ENCODE data around the gene SLC16A3. TPM values are rescaled to one million over a fixed set of nuclear protein-coding genes. Genes with fewer than 3 reads are reported as not detected.

The SLC16A3 gene
- total and polyA plus RNA-seq, 2 of the 4 experiments (the other 2 are of a cell fraction): 49.1 to 181 TPM

DNA sequence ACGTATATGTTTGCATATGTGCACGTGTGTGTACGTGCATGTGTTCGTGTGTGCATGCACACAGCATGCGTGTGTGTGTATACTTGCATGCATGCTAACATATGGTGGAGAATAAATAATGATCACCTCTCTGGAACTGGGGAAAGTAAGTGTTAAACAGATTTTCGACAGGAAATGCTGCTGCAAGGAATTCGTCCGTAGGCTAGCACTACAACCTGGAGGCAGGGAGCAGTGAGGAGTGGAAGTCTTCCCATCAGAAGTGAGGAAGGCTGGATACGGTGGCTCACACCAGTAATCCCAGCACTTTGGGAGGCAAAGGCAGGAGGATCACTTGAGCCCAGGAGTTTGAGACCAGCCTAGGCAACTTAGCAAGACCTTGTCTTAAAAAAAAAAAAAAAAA lies 49.5 kb downstream of the SLC16A3 start:
- Histone ChIP-seq H3K27me3 (ENCODE audit: control insufficient read depth, insufficient read depth, low read length) (no peaks in the 10 kb centered on the region), H4K20me1 (ENCODE audit: insufficient read depth, low read length) (no peaks in the 10 kb centered on the region), H4K5ac (ENCODE audit: low read depth, low read length) (no peak overlapping the region), H2AFZ (replicated peaks; ENCODE audit: low read length, poor library complexity) (no peak overlapping the region), H3K4me1 (ENCODE audit: control insufficient read depth, insufficient read depth, low read length) (peaks cover 21% of the 10 kb centered on the region), H3K9me1 (ENCODE audit: insufficient read depth, low read length) (peaks cover 18% of the 10 kb centered on the region), H2AK9ac (replicated peaks; ENCODE audit: low read depth, low read length, poor library complexity) (no peak overlapping the region), H2AK5ac (ENCODE audit: low read depth, low read length) (no peak overlapping the region), H3K79me1 (ENCODE audit: low read depth in 1 of 2, low read length in 2 of 2) (peaks cover 2 to 12% of the 10 kb centered on the region in 2 experiments; a peak in 2 of 4 replicates), H3K4me3 (ENCODE audit: insufficient read depth, low read depth, low read length) (no peak overlapping the region), H3K4me2 (ENCODE audit: low read depth, low read length) (no peak overlapping the region), H2BK15ac (ENCODE audit: low read depth, low read length) (no peak overlapping the region), H3K23ac (ENCODE audit: low read depth, low read length) (no peak overlapping the region), H2BK20ac (ENCODE audit: low read depth, low read length) (no peak overlapping the region), H3K56ac (ENCODE audit: extremely low read depth, insufficient read depth, low read length) (no peak overlapping the region), H4K8ac (ENCODE audit: low read depth in 2 of 2, low read length in 2 of 2) (no peak overlapping the region), H4K91ac (ENCODE audit: insufficient read depth, low read depth, low read length) (no peak overlapping the region), H3K9ac (ENCODE audit: low read depth, low read length) (no peak overlapping the region), H2BK120ac (ENCODE audit: low read depth, low read length) (no peak overlapping the region), H2BK5ac (ENCODE audit: low read depth, low read length, poor library complexity, severe bottlenecking) (no peak overlapping the region), H3K36me3 (ENCODE audit: control insufficient read depth, insufficient read depth, low read length) (no peaks in the 10 kb centered on the region; the same call in 1 of the 2 replicates), H3K4ac (ENCODE audit: low read depth, low read length) (no peak overlapping the region), H3K9me3 (ENCODE audit: control insufficient read depth, insufficient read depth, low read length) (no peaks in the 10 kb centered on the region), H3K18ac (ENCODE audit: low read depth, low read length) (no peak overlapping the region), H3K14ac (replicated peaks; ENCODE audit: low read depth, low read length) (no peak overlapping the region), H3K27ac (ENCODE audit: insufficient read depth, low read length) (no peak overlapping the region)
- ATAC-seq (ENCODE audit: low read depth): no peak
- BruUV-seq (replicated peaks): no TSS peak
- TF ChIP-seq RAD21 (IDR thresholded peaks at IDR 0.05; ENCODE audit: low read length): no peak
- TF ChIP-seq MXI1 (IDR thresholded peaks at IDR 0.05; ENCODE audit: borderline replicate concordance, low read depth, low read length): no peak
- TF ChIP-seq MAZ (IDR thresholded peaks at IDR 0.05; ENCODE audit: borderline replicate concordance, low read depth, low read length): no peak
- TF ChIP-seq NFE2L2 (IDR thresholded peaks at IDR 0.05; ENCODE audit: low read depth, low read length): no peak
- TF ChIP-seq CHD1 (IDR thresholded peaks at IDR 0.05; ENCODE audit: low read depth, low read length): no peak
- no peak for TF ChIP-seq RCOR1 (IDR thresholded peaks at IDR 0.05; ENCODE audit: insufficient replicate concordance, low read length)
- no peak for TF ChIP-seq RFX5 (IDR thresholded peaks at IDR 0.05; ENCODE audit: low read depth, low read length)
- TF ChIP-seq FOS (IDR thresholded peaks at IDR 0.05; ENCODE audit: low read depth, low read length): no peak
- TF ChIP-seq, protein P1, sequence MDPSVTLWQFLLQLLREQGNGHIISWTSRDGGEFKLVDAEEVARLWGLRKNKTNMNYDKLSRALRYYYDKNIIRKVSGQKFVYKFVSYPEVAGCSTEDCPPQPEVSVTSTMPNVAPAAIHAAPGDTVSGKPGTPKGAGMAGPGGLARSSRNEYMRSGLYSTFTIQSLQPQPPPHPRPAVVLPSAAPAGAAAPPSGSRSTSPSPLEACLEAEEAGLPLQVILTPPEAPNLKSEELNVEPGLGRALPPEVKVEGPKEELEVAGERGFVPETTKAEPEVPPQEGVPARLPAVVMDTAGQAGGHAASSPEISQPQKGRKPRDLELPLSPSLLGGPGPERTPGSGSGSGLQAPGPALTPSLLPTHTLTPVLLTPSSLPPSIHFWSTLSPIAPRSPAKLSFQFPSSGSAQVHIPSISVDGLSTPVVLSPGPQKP (IDR thresholded peaks at IDR 0.05; ENCODE audit: borderline replicate concordance, low read depth, low read length): no peak
- TF ChIP-seq SMC3 (IDR thresholded peaks at IDR 0.05; ENCODE audit: low read depth, low read length): no peak
- TF ChIP-seq, protein P2, sequence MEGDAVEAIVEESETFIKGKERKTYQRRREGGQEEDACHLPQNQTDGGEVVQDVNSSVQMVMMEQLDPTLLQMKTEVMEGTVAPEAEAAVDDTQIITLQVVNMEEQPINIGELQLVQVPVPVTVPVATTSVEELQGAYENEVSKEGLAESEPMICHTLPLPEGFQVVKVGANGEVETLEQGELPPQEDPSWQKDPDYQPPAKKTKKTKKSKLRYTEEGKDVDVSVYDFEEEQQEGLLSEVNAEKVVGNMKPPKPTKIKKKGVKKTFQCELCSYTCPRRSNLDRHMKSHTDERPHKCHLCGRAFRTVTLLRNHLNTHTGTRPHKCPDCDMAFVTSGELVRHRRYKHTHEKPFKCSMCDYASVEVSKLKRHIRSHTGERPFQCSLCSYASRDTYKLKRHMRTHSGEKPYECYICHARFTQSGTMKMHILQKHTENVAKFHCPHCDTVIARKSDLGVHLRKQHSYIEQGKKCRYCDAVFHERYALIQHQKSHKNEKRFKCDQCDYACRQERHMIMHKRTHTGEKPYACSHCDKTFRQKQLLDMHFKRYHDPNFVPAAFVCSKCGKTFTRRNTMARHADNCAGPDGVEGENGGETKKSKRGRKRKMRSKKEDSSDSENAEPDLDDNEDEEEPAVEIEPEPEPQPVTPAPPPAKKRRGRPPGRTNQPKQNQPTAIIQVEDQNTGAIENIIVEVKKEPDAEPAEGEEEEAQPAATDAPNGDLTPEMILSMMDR (conservative IDR thresholded peaks at IDR 0.05; ENCODE audit: low read depth, low read length): no peak
- no peak for TF ChIP-seq POLR2A (IDR thresholded peaks at IDR 0.05; ENCODE audit: low read depth, low read length)
- TF ChIP-seq BHLHE40 (IDR thresholded peaks at IDR 0.05; ENCODE audit: low read depth, low read length): no peak
- no peak for TF ChIP-seq MAFK (IDR thresholded peaks at IDR 0.05; ENCODE audit: low read depth, low read length)
- ChIA-PET CTCF (no interaction called here), POLR2A (ENCODE audit: unreplicated experiment) (no interaction called here)
- 90% methylated on average over 5 of the region's 9 CpGs; no CpG with 5 or more reads in 1 of the 2 experiments for WGBS, 2 experiments (ENCODE audit: extremely low coverage in 2 of 2, insufficient read length in 1 of 2)
- dilution Hi-C loops (cut with HindIII; ENCODE audit: low sequenced_read_pairs, unreplicated experiment) (no loop called here), intact Hi-C loops (cut with micrococcal nuclease) (no loop called here), in situ Hi-C loops (cut with MboI; ENCODE audit: low sequenced_read_pairs) (no loop called here)
- DNase-seq: no peak
